H1 (cell line): ENCODE measurements around the gene SPOCK3. TPM values are rescaled to one million over a fixed set of nuclear protein-coding genes. Genes with fewer than 3 reads are reported as not detected.

ENCODE experiments used
- CTCF ChIA-PET: fragments of 300-600 bp; sonication (Branson Sonifier 250); formaldehyde crosslinking; loops from one replicate; lab custom pipeline; 2021; ENCODE audit not compliant: partially characterized antibody; lab: Charles Lee
- POLR2A ChIA-PET: fragments of 300-600 bp; sonication (Branson Sonifier 250); formaldehyde crosslinking; loops from one replicate; lab custom pipeline; 2021; ENCODE audit warnings: inconsistent platforms; ENCODE audit not compliant: partially characterized antibody; lab: Charles Lee
- DNase-seq, 2 experiments: peaks; one replicate each; pipeline versions ENCODE4 v3.0.0 to v3.0.0-alpha.2; 2010 to 2022; ENCODE audit warnings: low spot score in 2 of 2, low read depth in 1 of 2, mixed read lengths in 1 of 2
- FAIRE-seq: peaks from 2 replicates; lab custom pipeline; 2011; peaks lifted over from hg19 to GRCh38; lab: Jason Lieb, UNC
- H2AFZ ChIP-seq: 2 replicates; pipeline ENCODE4 v1.8.1; 2012; ENCODE audit warnings: low read length, inconsistent platforms
- H2AK5ac ChIP-seq: 2 replicates; pipeline ENCODE4 v1.6.1; 2013; ENCODE audit warnings: low read depth, low read length
- H2BK120ac ChIP-seq: replicated peaks from 2 replicates; pipeline ENCODE3; 2013; ENCODE audit warnings: low read depth, low read length, inconsistent platforms
- H2BK12ac ChIP-seq: 2 replicates; pipeline ENCODE4 v1.6.1; 2013; ENCODE audit warnings: low read depth, low read length
- H2BK15ac ChIP-seq: 2 replicates; pipeline ENCODE4 v1.6.1; 2013; ENCODE audit warnings: low read length
- H2BK20ac ChIP-seq: 2 replicates; pipeline ENCODE4 v1.6.1; 2013; ENCODE audit warnings: low read length
- H2BK5ac ChIP-seq: 2 replicates; pipeline ENCODE4 v1.6.1; 2013; ENCODE audit warnings: low read depth, low read length
- H3K14ac ChIP-seq: 2 replicates; pipeline ENCODE4 v1.6.1; 2013; ENCODE audit warnings: inconsistent platforms; ENCODE audit not compliant: insufficient read length
- H3K18ac ChIP-seq: 2 replicates; pipeline ENCODE4 v1.6.1; 2013; ENCODE audit warnings: low read length; ENCODE audit errors: extremely low read depth
- H3K23ac ChIP-seq: 2 replicates; pipeline ENCODE4 v1.6.1; 2013; ENCODE audit warnings: inconsistent platforms; ENCODE audit not compliant: insufficient read length
- H3K23me2 ChIP-seq: 2 replicates; pipeline ENCODE4 v1.6.1; 2013; ENCODE audit warnings: low read depth, low read length
- H3K27ac ChIP-seq: 2 replicates; pipeline ENCODE4 v1.6.1; 2011; ENCODE audit warnings: low read depth, low read length, inconsistent platforms
- H3K27me3 ChIP-seq, 4 experiments: replicated peaks in 1 of 4; 1 replicate in 1 of 4; 2 replicates in 3 of 4; pipeline versions ENCODE4 v1.6.1 to v1.8.1; 2011 to 2013; ENCODE audit warnings: low read length in 3 of 4, mild to moderate bottlenecking in 3 of 4, inconsistent platforms in 2 of 4, mixed read lengths in 2 of 4, moderate library complexity in 1 of 4; ENCODE audit not compliant: control insufficient read depth in 3 of 4, insufficient read depth in 3 of 4; ENCODE audit errors: extremely low read depth in 1 of 4
- H3K36me3 ChIP-seq, 4 experiments: 2 replicates each; pipeline versions ENCODE4 v1.6.1 to v1.8.1; 2011 to 2013; ENCODE audit warnings: mild to moderate bottlenecking in 4 of 4, low read length in 3 of 4, moderate library complexity in 2 of 4, control low read depth in 1 of 4, inconsistent platforms in 1 of 4; ENCODE audit not compliant: insufficient read depth in 4 of 4, control insufficient read depth in 2 of 4
- H3K4ac ChIP-seq: replicated peaks from 2 replicates; pipeline ENCODE3; 2013; ENCODE audit warnings: low read length, low read depth, mixed read lengths, inconsistent platforms; ENCODE audit not compliant: insufficient read length
- H3K4me1 ChIP-seq, 4 experiments: replicated peaks in 1 of 4; 1 replicate in 1 of 4; 2 replicates in 3 of 4; pipeline versions ENCODE4 v1.6.1 to v1.8.1; 2011 to 2013; ENCODE audit warnings: low read length in 3 of 4, inconsistent platforms in 2 of 4, mixed read lengths in 1 of 4; ENCODE audit not compliant: insufficient read depth in 4 of 4, control insufficient read depth in 3 of 4
- H3K4me2 ChIP-seq, 2 experiments: 2 replicates each; pipeline versions ENCODE4 v1.6.1 to v1.8.1; 2011 to 2013; ENCODE audit warnings: low read depth in 2 of 2, low read length in 2 of 2, control low read depth in 1 of 2, inconsistent platforms in 1 of 2, mild to moderate bottlenecking in 1 of 2; ENCODE audit not compliant: insufficient read depth in 1 of 2
- H3K4me3 ChIP-seq, 4 experiments: fragments of 200-600, 300-600 bp in 1 of 4; sonication (generic), shearing (Covaris generic), sonication (Bioruptor Twin) in 1 of 4; 2 replicates each; pipeline versions ENCODE4 v1.5.1 to v1.8.1; 2011 to 2016; ENCODE audit warnings: low read length in 4 of 4, low read depth in 3 of 4, control low read depth in 2 of 4, inconsistent platforms in 2 of 4, mild to moderate bottlenecking in 2 of 4, mixed read lengths in 1 of 4, moderate library complexity in 1 of 4; ENCODE audit not compliant: insufficient read depth in 2 of 4; ENCODE audit errors: extremely low read depth in 1 of 4
- H3K56ac ChIP-seq: replicated peaks from 2 replicates; pipeline ENCODE3; 2013; ENCODE audit warnings: low read depth, mild to moderate bottlenecking, mixed read lengths, low read length, inconsistent platforms; ENCODE audit not compliant: insufficient read length
- H3K79me1 ChIP-seq: 2 replicates; pipeline ENCODE4 v1.6.1; 2013; ENCODE audit warnings: low read depth, low read length, control low read depth
- H3K79me2 ChIP-seq, 2 experiments: 2 replicates each; pipeline versions ENCODE4 v1.6.1 to v1.8.1; 2012 to 2013; ENCODE audit warnings: low read length in 2 of 2, mild to moderate bottlenecking in 2 of 2, inconsistent platforms in 1 of 2; ENCODE audit not compliant: insufficient read depth in 2 of 2, control insufficient read depth in 1 of 2
- H3K9ac ChIP-seq, 4 experiments: replicated peaks in 1 of 4; 1 replicate in 1 of 4; 2 replicates in 3 of 4; pipeline versions ENCODE4 v1.6.1 to v1.8.1; 2011 to 2013; ENCODE audit warnings: low read depth in 3 of 4, low read length in 3 of 4, control low read depth in 2 of 4, mild to moderate bottlenecking in 2 of 4, moderate library complexity in 2 of 4, inconsistent platforms in 1 of 4; ENCODE audit errors: extremely low read depth in 1 of 4
- H3K9me3 ChIP-seq, 2 experiments: 2 replicates each; pipeline versions ENCODE4 v1.6.1 to v1.8.1; 2012 to 2013; ENCODE audit warnings: mild to moderate bottlenecking in 2 of 2, moderate library complexity in 2 of 2, control low read depth in 1 of 2, inconsistent platforms in 1 of 2, low read depth in 1 of 2, low read length in 1 of 2, mixed read lengths in 1 of 2; ENCODE audit not compliant: insufficient read depth in 2 of 2
- H4K20me1 ChIP-seq, 2 experiments: replicated peaks in 1 of 2; 2 replicates each; pipeline versions ENCODE3 to v1.8.1; 2011 to 2013; ENCODE audit warnings: inconsistent platforms in 2 of 2, low read length in 2 of 2, mild to moderate bottlenecking in 1 of 2; ENCODE audit not compliant: insufficient read depth in 2 of 2, control insufficient read depth in 1 of 2
- H4K5ac ChIP-seq: 2 replicates; pipeline ENCODE4 v1.6.1; 2013; ENCODE audit warnings: low read length, low read depth, mixed read lengths, inconsistent platforms; ENCODE audit not compliant: insufficient read length
- H4K8ac ChIP-seq: 2 replicates; pipeline ENCODE4 v1.8.0; 2013; ENCODE audit warnings: mild to moderate bottlenecking, moderate library complexity, low read length, inconsistent platforms; ENCODE audit not compliant: insufficient read depth; ENCODE audit errors: extremely low read depth
- H4K91ac ChIP-seq: replicated peaks from 2 replicates; pipeline ENCODE3; 2013; ENCODE audit warnings: low read length, mixed read lengths, inconsistent platforms; ENCODE audit not compliant: insufficient read length
- CHD2 ChIP-seq: IDR thresholded peaks from 2 replicates; pipeline ENCODE4 v1.6.1; 2012; ENCODE audit warnings: low read length, improper control_type of control experiment
- CTBP2 ChIP-seq: IDR thresholded peaks from 2 replicates; pipeline ENCODE4 v1.7.0; 2011; ENCODE audit warnings: borderline replicate concordance, mild to moderate bottlenecking, moderate library complexity, mixed read lengths, low read length; ENCODE audit not compliant: insufficient read depth, insufficient read length
- EP300 ChIP-seq, 2 experiments: IDR thresholded peaks; 1 replicate in 1 of 2; 2 replicates in 1 of 2; pipeline ENCODE4 v1.6.1; 2011 to 2012; ENCODE audit warnings: low read depth in 2 of 2, low read length in 2 of 2, mild to moderate bottlenecking in 2 of 2, borderline replicate concordance in 1 of 2, inconsistent platforms in 1 of 2, moderate library complexity in 1 of 2
- HDAC6 ChIP-seq: IDR thresholded peaks from one replicate; pipeline ENCODE4 v1.7.1; 2012; ENCODE audit warnings: low read depth, mild to moderate bottlenecking, inconsistent platforms, low read length, moderate library complexity
- KDM1A ChIP-seq: fragments of 200-600, 300-600 bp; sonication (generic); IDR thresholded peaks from 2 replicates; pipeline ENCODE4 v1.7.1; 2016; ENCODE audit warnings: mild to moderate bottlenecking, low read length, borderline replicate concordance
- SAP30 ChIP-seq: fragments of 300-600 bp; sonication (generic); IDR thresholded peaks from 2 replicates; pipeline ENCODE4 v1.7.1; 2012; ENCODE audit warnings: low read length, moderate library complexity, mild to moderate bottlenecking, inconsistent platforms; ENCODE audit not compliant: insufficient read depth, insufficient replicate concordance
- SP2 ChIP-seq: IDR thresholded peaks from 2 replicates; pipeline ENCODE4 v1.6.1; 2012; ENCODE audit warnings: mild to moderate bottlenecking, low read length, inconsistent platforms
- ZNF274 ChIP-seq: IDR thresholded peaks from 2 replicates; pipeline ENCODE4 v1.7.0; 2012; ENCODE audit warnings: low read length, borderline replicate concordance; ENCODE audit errors: extremely low read depth
- WGBS, 2 experiments: shearing (Covaris generic) in 1 of 2; methylation state at CpG; one replicate each; pipeline versions ENCODE4 v1.1.6 to v1.1.7; 2013 to 2015; ENCODE audit warnings: low lambda C conversion rate in 2 of 2, mixed read lengths in 2 of 2, inconsistent platforms in 1 of 2, low coverage in 1 of 2, missing lambda C conversion rate in 1 of 2; ENCODE audit not compliant: insufficient replicate concordance in 2 of 2, insufficient coverage in 1 of 2, insufficient read length in 1 of 2; ENCODE audit errors: extremely low coverage in 1 of 2, missing lambda C conversion rate in 1 of 2; 5-methylcytosine and 5-hydroxymethylcytosine counted together
- polyA plus RNA-seq, 7 experiments: library from polyadenylated mRNA; depleted of rRNA in 3 of 7; stranded (reverse) in 5 of 7; unstranded in 2 of 7; fragments of >200 nt in 5 of 7; fragments of 200-250 nt in 2 of 7; gene quantifications; 1 replicate in 5 of 7; 2 replicates in 1 of 7; 4 replicates in 1 of 7; pipeline versions ENCODE4 v1.2.1 to v1.2.3, GENCODE V29; 2011 to 2013; ENCODE audit warnings: missing spikeins in 2 of 7, mixed read lengths in 2 of 7
- total RNA-seq: library from RNA; stranded (reverse); fragmentation: NEBNext Ultra II Directional; extraction: Animal tissue kit (Norgen Biotek cat#: 25700); gene quantifications from 2 replicates; pipeline ENCODE4 v1.2.1, GENCODE V29; 2021
- TF ChIP-seq, protein P1 (sequence below): IDR thresholded peaks from 2 replicates; pipeline ENCODE4 v1.6.1; 2012; ENCODE audit warnings: inconsistent platforms
- TF ChIP-seq, protein P2 (sequence below): IDR thresholded peaks from 2 replicates; pipeline ENCODE4 v1.6.1; 2011; ENCODE audit warnings: low read length, improper control_type of control experiment

The SPOCK3 gene
- total and polyA plus RNA-seq, 2 of the 8 experiments (the other 6 are each of a cell fraction or from before 2014, with no cell fraction given): 0.14 to 0.60 TPM

GRCh38 chr4:167129146-167129545, 105.1 kb downstream of the SPOCK3 start:
- Histone ChIP-seq H3K9ac (no peak overlapping the region), H4K91ac (no peak overlapping the region), H2BK15ac (no peak overlapping the region), H4K8ac (no peak overlapping the region), H3K14ac (no peak overlapping the region), H4K20me1 (no peaks in the 10 kb centered on the region), H2BK12ac (no peak overlapping the region), H3K79me1 (no peaks in the 10 kb centered on the region), H3K9me3 (no peaks in the 10 kb centered on the region), H3K23me2 (no peaks in the 10 kb centered on the region), H2BK20ac (no peak overlapping the region), H2BK120ac (no peak overlapping the region), H3K4ac (no peak overlapping the region), H4K5ac (no peak overlapping the region), H3K36me3 (no peaks in the 10 kb centered on the region), H3K4me3 (no peak overlapping the region), H3K27ac (no peak overlapping the region), H3K56ac (no peak overlapping the region), H2BK5ac (no peak overlapping the region), H3K79me2 (no peaks in the 10 kb centered on the region), H3K4me1 (no peaks in the 10 kb centered on the region), H3K4me2 (no peak overlapping the region), H2AK5ac (no peak overlapping the region), H3K23ac (no peak overlapping the region), H3K18ac (no peak overlapping the region), H2AFZ (no peak overlapping the region), H3K27me3 (no peaks in the 10 kb centered on the region; a peak in 1 of 7 replicates)
- DNase-seq (no peak), FAIRE-seq (no peak)
- ChIA-PET CTCF (interaction anchor here (1.0 kb wide), 1 partner anchor 8 kb away, joined by 5 read pairs; no protein-coding TSS in a partner anchor), POLR2A (no interaction called here)
- WGBS, 2 experiments: 73% methylated on average over 1 of the region's 1 CpG; no CpG with 5 or more reads in 1 of the 2 experiments
- TF ChIP-seq HDAC6 (no peak), CHD2 (no peak), SAP30 (no peak), CTBP2 (no peak), EP300 (IDR thresholded peaks at IDR 0.05; ENCODE audit: borderline replicate concordance in 1 of 2, low read depth in 2 of 2, low read length in 2 of 2) (no peak), SP2 (no peak), KDM1A (no peak), ZNF274 (no peak)
- TF ChIP-seq, protein P1, sequence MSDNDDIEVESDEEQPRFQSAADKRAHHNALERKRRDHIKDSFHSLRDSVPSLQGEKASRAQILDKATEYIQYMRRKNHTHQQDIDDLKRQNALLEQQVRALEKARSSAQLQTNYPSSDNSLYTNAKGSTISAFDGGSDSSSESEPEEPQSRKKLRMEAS: no peak
- TF ChIP-seq, protein P2, sequence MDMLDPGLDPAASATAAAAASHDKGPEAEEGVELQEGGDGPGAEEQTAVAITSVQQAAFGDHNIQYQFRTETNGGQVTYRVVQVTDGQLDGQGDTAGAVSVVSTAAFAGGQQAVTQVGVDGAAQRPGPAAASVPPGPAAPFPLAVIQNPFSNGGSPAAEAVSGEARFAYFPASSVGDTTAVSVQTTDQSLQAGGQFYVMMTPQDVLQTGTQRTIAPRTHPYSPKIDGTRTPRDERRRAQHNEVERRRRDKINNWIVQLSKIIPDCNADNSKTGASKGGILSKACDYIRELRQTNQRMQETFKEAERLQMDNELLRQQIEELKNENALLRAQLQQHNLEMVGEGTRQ: no peak
